Glutamatergic neuron (in vitro differentiated cells): ENCODE measurements around the gene CRYBB1. TPM values are rescaled to one million over a fixed set of nuclear protein-coding genes. Genes with fewer than 3 reads are reported as not detected.

Experiments
- DNase-seq: peaks from one replicate; pipeline ENCODE4 v3.0.0; 2022
- H3K27ac Mint-ChIP-seq: one replicate; pipeline ENCODE4 v1.8.0; 2020; ENCODE audit warnings: mild to moderate bottlenecking, mixed read lengths, inconsistent platforms; ENCODE audit not compliant: unreplicated experiment
- H3K27me3 Mint-ChIP-seq: one replicate; pipeline ENCODE4 v1.8.0; 2020; ENCODE audit warnings: mild to moderate bottlenecking, moderate library complexity, mixed read lengths, inconsistent platforms; ENCODE audit not compliant: unreplicated experiment
- H3K36me3 Mint-ChIP-seq: one replicate; pipeline ENCODE4 v1.8.0; 2020; ENCODE audit warnings: mild to moderate bottlenecking, mixed read lengths, inconsistent platforms; ENCODE audit not compliant: unreplicated experiment
- H3K4me1 Mint-ChIP-seq: one replicate; pipeline ENCODE4 v1.8.0; 2020; ENCODE audit warnings: mild to moderate bottlenecking, low read depth, mixed read lengths, inconsistent platforms; ENCODE audit not compliant: unreplicated experiment
- H3K4me3 Mint-ChIP-seq: one replicate; pipeline ENCODE4 v1.8.0; 2020; ENCODE audit warnings: mild to moderate bottlenecking, mixed read lengths, inconsistent platforms; ENCODE audit not compliant: unreplicated experiment
- H3K9me3 Mint-ChIP-seq: one replicate; pipeline ENCODE4 v1.8.0; 2020; ENCODE audit warnings: mild to moderate bottlenecking, moderate library complexity, mixed read lengths, inconsistent platforms; ENCODE audit not compliant: unreplicated experiment
- CTCF ChIP-seq: fragments of 200-600 bp; sonication (generic); IDR thresholded peaks from one replicate; pipeline ENCODE4 v1.5.0; 2021; ENCODE audit not compliant: partially characterized antibody, unreplicated experiment
- total RNA-seq: library from RNA; stranded (reverse); fragmentation: NEBNext Ultra II Directional; extraction: Animal tissue kit (Norgen Biotek cat#: 25700); gene quantifications from one replicate; pipeline ENCODE4 v1.2.1, GENCODE V29; 2021; ENCODE audit not compliant: unreplicated experiment

CRYBB1 gene
- total RNA-seq, 1 donor from 2014 or later: not detected

GRCh38 chr22:26629988-26630761 is 12.3 kb upstream of the CRYBB1 start:
- Mint-ChIP-seq H3K27me3 (no peaks in the 10 kb centered on the region), H3K9me3 (peaks cover 2% of the 10 kb centered on the region), H3K36me3 (peaks cover 5% of the 10 kb centered on the region), H3K4me1 (no peaks in the 10 kb centered on the region), H3K4me3 (no peak overlapping the region), H3K27ac (no peak overlapping the region)
- DNase-seq: no peak
- no peak for TF ChIP-seq CTCF

GRCh38 chr22:26624803-26625202 is 7.0 kb upstream of the CRYBB1 start:
- H3K27me3 Mint-ChIP-seq: no peaks in the 10 kb centered on the region
- no peak overlapping the region for H3K4me3 Mint-ChIP-seq
- H3K9me3 Mint-ChIP-seq: no peaks in the 10 kb centered on the region
- no peak for DNase-seq
- no peak overlapping the region for H3K27ac Mint-ChIP-seq
- no peak for TF ChIP-seq CTCF
- H3K4me1 Mint-ChIP-seq: no peaks in the 10 kb centered on the region
- H3K36me3 Mint-ChIP-seq: no peaks in the 10 kb centered on the region

GRCh38 chr22:26623984-26624383 is 6.2 kb upstream of the CRYBB1 start:
- Mint-ChIP-seq H3K9me3 (no peaks in the 10 kb centered on the region), H3K4me1 (no peaks in the 10 kb centered on the region), H3K27ac (no peak overlapping the region), H3K27me3 (no peaks in the 10 kb centered on the region), H3K4me3 (no peak overlapping the region), H3K36me3 (no peaks in the 10 kb centered on the region)
- DNase-seq: no peak
- no peak for TF ChIP-seq CTCF

DNA sequence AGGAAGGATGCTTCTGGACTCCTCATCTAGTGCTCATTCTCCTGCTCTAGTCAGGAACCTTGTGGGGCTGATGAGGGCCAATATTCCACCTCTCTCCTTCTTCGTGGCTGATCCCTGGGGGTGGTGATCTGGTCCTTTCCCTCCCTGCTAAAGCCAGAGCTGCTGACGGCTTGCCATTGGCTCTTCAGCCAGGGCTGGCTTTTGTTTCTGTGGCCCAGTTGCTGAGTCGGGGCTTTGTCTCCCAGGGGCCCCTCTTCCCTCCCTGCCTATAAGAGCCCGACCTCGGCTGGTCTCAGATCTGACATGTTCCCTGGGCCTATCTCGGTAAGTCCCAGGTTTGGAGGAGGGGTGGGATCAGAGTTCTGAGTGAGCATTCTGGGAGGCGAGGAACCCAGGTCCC is 3.8 kb upstream of the CRYBB1 start, which contains the start of gene CRYBA4:
TSS of gene CRYBA4 (plus strand) at position 301 of the 400 bp plus-strand sequence. CDS start 634 bp downstream, outside the sequence.
- H3K4me1 Mint-ChIP-seq: peaks cover 4% of the 10 kb centered on the region
- no peak for TF ChIP-seq CTCF
- H3K36me3 Mint-ChIP-seq: no peaks in the 10 kb centered on the region
- H3K9me3 Mint-ChIP-seq: no peaks in the 10 kb centered on the region
- no peak for DNase-seq
- H3K4me3 Mint-ChIP-seq: no peak within 1 kb of the TSS
- H3K27me3 Mint-ChIP-seq: peaks cover 2% of the 10 kb centered on the region
- H3K27ac Mint-ChIP-seq: no peak within 1 kb of the TSS

DNA sequence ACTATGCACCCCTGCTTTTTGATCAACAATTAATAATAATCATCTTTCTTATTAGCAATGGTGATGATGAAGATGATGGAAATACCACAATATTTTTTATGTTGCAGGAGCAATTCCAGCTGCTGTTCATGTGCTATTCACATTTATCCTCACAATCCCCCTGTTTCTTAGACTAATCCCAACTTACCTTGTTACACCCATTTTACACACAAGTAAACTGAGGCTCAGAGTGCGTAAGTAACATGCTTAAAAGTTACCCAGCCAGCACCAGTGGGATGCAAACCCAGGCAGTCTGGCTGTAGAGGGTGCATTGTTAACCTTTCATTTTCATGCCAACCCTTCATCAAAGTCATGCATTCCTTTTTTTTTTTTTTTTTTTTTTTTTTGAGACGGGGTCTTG is 2.4 kb upstream of the CRYBB1 start:
- H3K4me3 Mint-ChIP-seq: no peak overlapping the region
- H3K27me3 Mint-ChIP-seq: peaks cover 2% of the 10 kb centered on the region
- H3K27ac Mint-ChIP-seq: no peak overlapping the region
- TF ChIP-seq CTCF: no peak
- no peaks in the 10 kb centered on the region for H3K36me3 Mint-ChIP-seq
- peaks cover 2% of the 10 kb centered on the region for H3K9me3 Mint-ChIP-seq
- peaks cover 4% of the 10 kb centered on the region for H3K4me1 Mint-ChIP-seq
- DNase-seq: no peak
